ENCODE measurements around the gene ATG9B. TPM values are rescaled to one million over a fixed set of nuclear protein-coding genes. Genes with fewer than 3 reads are reported as not detected.

Gene ATG9B
- total RNA-seq, 4 donors from 2014 or later = 27.0 to 195 (median 122) TPM

DNA sequence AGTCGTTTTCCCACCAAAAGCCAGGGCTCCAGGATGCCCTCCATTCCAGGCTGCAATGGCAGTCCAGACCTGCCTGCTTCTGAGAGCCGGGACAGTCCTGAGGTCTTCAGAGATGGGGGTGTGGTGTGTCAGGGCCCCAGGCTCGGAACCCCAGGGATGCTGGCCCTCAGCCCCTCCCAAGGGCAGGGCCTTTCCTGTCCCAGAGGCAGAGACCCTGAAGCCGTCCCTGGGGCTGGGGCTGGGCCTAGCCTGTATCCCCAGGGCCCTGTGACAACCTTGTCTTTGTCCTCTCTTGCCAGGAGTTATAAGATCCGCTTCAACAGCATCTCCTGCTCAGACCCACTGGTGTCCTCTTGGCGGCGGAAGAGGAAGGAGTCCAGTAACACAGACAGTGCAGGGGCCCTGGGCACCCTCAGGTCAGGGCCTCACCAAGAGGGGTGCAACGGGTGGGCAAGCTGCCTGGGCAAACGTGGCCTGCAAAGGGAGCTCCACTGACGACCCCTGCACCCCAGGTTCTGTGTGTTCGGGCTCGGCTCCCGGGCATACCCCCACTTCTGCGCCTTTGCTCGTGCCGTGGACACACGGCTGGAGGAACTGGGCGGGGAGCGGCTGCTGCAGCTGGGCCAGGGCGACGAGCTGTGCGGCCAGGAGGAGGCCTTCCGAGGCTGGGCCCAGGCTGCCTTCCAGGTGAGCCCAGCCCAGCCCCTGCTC is 17.5 kb downstream of the ATG9B start:
- Histone ChIP-seq H3K4me3 (no peak overlapping the region), H3K4me1 (peaks cover 21% of the 10 kb centered on the region), H3K27me3 (peaks cover 15% of the 10 kb centered on the region), H3K27ac (no peak overlapping the region), H3K9me3 (no peaks in the 10 kb centered on the region), H3K36me3 (no peaks in the 10 kb centered on the region)
- no peak for TF ChIP-seq POLR2AphosphoS5 (IDR thresholded peaks at IDR 0.05)
- DNase-seq (ENCODE audit: low spot score in 2 of 2) = no peak
- 85% methylated on average over 16 of the region's 23 CpGs for WGBS

GRCh38 chr7:151005566-151005965 is 18.7 kb downstream of the ATG9B start:
- WGBS = 76% methylated on average over 6 of the region's 9 CpGs
- Histone ChIP-seq H3K27me3 (peaks cover 15% of the 10 kb centered on the region), H3K4me1 (peaks cover 21% of the 10 kb centered on the region), H3K36me3 (no peaks in the 10 kb centered on the region), H3K4me3 (no peak overlapping the region), H3K27ac (no peak overlapping the region), H3K9me3 (no peaks in the 10 kb centered on the region)
- TF ChIP-seq EP300 (IDR thresholded peaks at IDR 0.05) (no peak), POLR2AphosphoS5 (IDR thresholded peaks at IDR 0.05) (no peak)
- TF ChIP-seq, protein P1, sequence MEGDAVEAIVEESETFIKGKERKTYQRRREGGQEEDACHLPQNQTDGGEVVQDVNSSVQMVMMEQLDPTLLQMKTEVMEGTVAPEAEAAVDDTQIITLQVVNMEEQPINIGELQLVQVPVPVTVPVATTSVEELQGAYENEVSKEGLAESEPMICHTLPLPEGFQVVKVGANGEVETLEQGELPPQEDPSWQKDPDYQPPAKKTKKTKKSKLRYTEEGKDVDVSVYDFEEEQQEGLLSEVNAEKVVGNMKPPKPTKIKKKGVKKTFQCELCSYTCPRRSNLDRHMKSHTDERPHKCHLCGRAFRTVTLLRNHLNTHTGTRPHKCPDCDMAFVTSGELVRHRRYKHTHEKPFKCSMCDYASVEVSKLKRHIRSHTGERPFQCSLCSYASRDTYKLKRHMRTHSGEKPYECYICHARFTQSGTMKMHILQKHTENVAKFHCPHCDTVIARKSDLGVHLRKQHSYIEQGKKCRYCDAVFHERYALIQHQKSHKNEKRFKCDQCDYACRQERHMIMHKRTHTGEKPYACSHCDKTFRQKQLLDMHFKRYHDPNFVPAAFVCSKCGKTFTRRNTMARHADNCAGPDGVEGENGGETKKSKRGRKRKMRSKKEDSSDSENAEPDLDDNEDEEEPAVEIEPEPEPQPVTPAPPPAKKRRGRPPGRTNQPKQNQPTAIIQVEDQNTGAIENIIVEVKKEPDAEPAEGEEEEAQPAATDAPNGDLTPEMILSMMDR (IDR thresholded peaks at IDR 0.05) = no peak
- DNase-seq (ENCODE audit: low spot score in 2 of 2) = no peak

DNA sequence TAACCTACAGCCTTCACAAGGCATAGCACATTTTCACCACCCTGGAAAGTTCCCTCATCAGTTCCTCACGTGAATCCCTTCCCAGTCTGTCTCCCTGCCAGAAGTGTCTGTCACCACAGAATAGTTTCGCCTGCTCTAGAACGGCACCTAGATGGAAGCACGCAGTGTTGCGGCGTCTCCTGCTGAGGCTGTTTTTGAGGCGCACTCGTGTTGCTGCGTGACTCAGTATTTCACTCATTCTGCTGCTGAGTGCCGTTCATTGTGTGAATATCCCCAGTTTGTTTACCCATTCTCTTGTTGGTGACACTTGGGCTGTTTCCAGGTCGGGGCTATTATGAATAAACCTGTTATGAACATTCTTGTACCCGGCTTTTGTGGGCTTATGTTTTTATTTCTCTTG is 20.7 kb downstream of the ATG9B start:
- 76% methylated on average over 12 of the region's 12 CpGs for WGBS
- TF ChIP-seq POLR2AphosphoS5 (IDR thresholded peaks at IDR 0.05) (no peak), EP300 (IDR thresholded peaks at IDR 0.05) (no peak), POLR2A (IDR thresholded peaks at IDR 0.05) (no peak)
- TF ChIP-seq, protein P1 (IDR thresholded peaks at IDR 0.05) = no peak
- H3K4me3 ChIP-seq = no peak overlapping the region
- H3K27ac ChIP-seq = no peak overlapping the region
- DNase-seq (ENCODE audit: low spot score in 2 of 2) = no peak
- no peaks in the 10 kb centered on the region for H3K9me3 ChIP-seq
- peaks cover 4% of the 10 kb centered on the region for H3K4me1 ChIP-seq
- H3K27me3 ChIP-seq = no peaks in the 10 kb centered on the region
- no peaks in the 10 kb centered on the region for H3K36me3 ChIP-seq

GRCh38 chr7:151001546-151001945 is 22.7 kb downstream of the ATG9B start:
- Histone ChIP-seq H3K36me3 (no peaks in the 10 kb centered on the region), H3K27ac (no peak overlapping the region), H3K9me3 (no peaks in the 10 kb centered on the region), H3K27me3 (peaks cover 4% of the 10 kb centered on the region), H3K4me1 (peaks cover 4% of the 10 kb centered on the region), H3K4me3 (no peak overlapping the region)
- 92% methylated on average over 3 of the region's 16 CpGs for WGBS
- no peak for DNase-seq (ENCODE audit: low spot score in 2 of 2)
- TF ChIP-seq POLR2A (IDR thresholded peaks at IDR 0.05) (no peak), EP300 (IDR thresholded peaks at IDR 0.05) (no peak), POLR2AphosphoS5 (IDR thresholded peaks at IDR 0.05) (no peak)
- TF ChIP-seq, protein P1 (IDR thresholded peaks at IDR 0.05) = no peak

DNA sequence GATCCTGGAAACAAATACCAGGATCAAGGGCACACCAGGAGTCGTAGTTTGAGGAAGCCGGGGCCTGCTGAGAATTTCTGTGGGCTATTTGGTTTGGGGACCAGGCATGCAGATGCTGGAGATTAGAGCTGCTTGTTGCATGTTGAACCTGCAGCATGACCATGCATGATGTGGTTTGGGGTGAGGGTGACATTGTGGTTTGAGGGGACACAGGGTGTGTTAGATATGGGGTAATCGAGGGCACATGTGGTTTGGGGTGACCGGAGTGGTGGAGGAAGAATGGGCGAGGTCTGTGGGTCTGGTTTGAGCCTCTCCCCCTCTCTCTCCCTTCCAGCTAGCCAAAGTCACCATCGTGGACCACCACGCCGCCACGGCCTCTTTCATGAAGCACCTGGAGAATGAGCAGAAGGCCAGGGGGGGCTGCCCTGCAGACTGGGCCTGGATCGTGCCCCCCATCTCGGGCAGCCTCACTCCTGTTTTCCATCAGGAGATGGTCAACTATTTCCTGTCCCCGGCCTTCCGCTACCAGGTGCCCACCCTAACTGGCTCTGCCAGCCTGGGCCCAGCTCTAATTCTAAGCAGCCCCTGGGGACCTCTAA is 23.3 kb downstream of the ATG9B start:
- H3K4me3 ChIP-seq = no peak overlapping the region
- no peaks in the 10 kb centered on the region for H3K36me3 ChIP-seq
- TF ChIP-seq EP300 (IDR thresholded peaks at IDR 0.05) = no peak
- TF ChIP-seq POLR2AphosphoS5 (IDR thresholded peaks at IDR 0.05) = no peak
- TF ChIP-seq POLR2A (IDR thresholded peaks at IDR 0.05) = no peak
- TF ChIP-seq, protein P1 (IDR thresholded peaks at IDR 0.05) = no peak
- WGBS = 79% methylated on average over 11 of the region's 13 CpGs
- peaks cover 4% of the 10 kb centered on the region for H3K27me3 ChIP-seq
- H3K27ac ChIP-seq = no peak overlapping the region
- H3K4me1 ChIP-seq = peaks cover 9% of the 10 kb centered on the region
- H3K9me3 ChIP-seq = no peaks in the 10 kb centered on the region
- no peak for DNase-seq (ENCODE audit: low spot score in 2 of 2)

All from suprapubic skin (tissue), 4 donors.